ENCODE measurements around the gene CDC5L. TPM values are rescaled to one million over a fixed set of nuclear protein-coding genes. Genes with fewer than 3 reads are reported as not detected.
"Not testable (repeated sequence)": the region's sequence is repeated elsewhere in the genome, so short reads cannot be mapped to it uniquely, and the experiment has no call there.

CDC5L gene
- total RNA-seq, 1 donor from 2014 or later: 28.7 TPM

- H3K4me3 Mint-ChIP-seq: no peak overlapping the region
- DNase-seq (ENCODE audit: extremely low spot score, unreplicated experiment): no peak
- no peak overlapping the region for H3K27ac Mint-ChIP-seq
- H3K4me1 Mint-ChIP-seq (ENCODE audit: unreplicated experiment): peaks cover 6% of the 10 kb centered on the region
- peaks cover 44% of the 10 kb centered on the region for H3K36me3 Mint-ChIP-seq
- peaks cover 14% of the 10 kb centered on the region for H3K9me3 Mint-ChIP-seq
- TF ChIP-seq, protein P1, sequence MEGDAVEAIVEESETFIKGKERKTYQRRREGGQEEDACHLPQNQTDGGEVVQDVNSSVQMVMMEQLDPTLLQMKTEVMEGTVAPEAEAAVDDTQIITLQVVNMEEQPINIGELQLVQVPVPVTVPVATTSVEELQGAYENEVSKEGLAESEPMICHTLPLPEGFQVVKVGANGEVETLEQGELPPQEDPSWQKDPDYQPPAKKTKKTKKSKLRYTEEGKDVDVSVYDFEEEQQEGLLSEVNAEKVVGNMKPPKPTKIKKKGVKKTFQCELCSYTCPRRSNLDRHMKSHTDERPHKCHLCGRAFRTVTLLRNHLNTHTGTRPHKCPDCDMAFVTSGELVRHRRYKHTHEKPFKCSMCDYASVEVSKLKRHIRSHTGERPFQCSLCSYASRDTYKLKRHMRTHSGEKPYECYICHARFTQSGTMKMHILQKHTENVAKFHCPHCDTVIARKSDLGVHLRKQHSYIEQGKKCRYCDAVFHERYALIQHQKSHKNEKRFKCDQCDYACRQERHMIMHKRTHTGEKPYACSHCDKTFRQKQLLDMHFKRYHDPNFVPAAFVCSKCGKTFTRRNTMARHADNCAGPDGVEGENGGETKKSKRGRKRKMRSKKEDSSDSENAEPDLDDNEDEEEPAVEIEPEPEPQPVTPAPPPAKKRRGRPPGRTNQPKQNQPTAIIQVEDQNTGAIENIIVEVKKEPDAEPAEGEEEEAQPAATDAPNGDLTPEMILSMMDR (conservative IDR thresholded peaks at IDR 0.05): no peak
- H3K27me3 Mint-ChIP-seq: no peaks in the 10 kb centered on the region
These were observed 57.3 kb downstream of the CDC5L start for GRCh38 chr6:44444853-44445252.

DNA sequence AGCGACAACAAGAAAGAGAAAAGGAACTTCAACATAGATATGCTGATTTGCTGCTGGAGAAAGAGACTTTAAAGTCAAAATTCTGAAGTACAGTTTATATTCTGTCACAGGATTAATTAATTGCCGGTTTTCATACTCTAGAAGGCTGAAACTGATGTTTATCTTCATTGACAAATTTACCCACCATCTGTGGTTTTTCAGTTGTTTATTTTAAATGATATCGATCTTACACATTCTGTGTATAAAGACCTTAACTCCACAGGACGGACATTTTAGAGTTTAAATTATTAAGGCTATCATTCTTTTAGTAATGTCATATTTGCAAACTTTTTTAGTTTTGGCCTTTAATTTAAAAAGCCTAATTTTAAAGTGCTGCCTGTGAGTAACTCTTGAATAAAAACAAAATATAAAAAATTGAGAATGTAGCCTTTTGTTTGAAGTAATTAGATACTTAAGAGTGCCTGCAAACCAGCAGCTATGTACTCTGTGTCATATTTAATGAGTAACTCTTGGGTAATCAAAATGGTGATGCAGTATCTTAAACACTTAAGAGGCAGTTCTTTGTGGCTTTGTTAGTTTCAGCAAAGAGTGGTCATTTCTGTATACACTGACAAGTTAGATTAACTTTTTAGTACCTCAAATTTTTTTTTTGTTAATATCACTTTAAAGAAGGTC, 59.3 kb downstream of the CDC5L start:
- H3K9me3 Mint-ChIP-seq: peaks cover 6% of the 10 kb centered on the region
- no peak for DNase-seq (ENCODE audit: extremely low spot score, unreplicated experiment)
- TF ChIP-seq, protein P1 (conservative IDR thresholded peaks at IDR 0.05): no peak
- H3K27me3 Mint-ChIP-seq: no peaks in the 10 kb centered on the region
- no peak overlapping the region for H3K4me3 Mint-ChIP-seq
- no peak overlapping the region for H3K27ac Mint-ChIP-seq
- peaks cover 6% of the 10 kb centered on the region for H3K4me1 Mint-ChIP-seq (ENCODE audit: unreplicated experiment)
- peaks cover 40% of the 10 kb centered on the region for H3K36me3 Mint-ChIP-seq

DNA sequence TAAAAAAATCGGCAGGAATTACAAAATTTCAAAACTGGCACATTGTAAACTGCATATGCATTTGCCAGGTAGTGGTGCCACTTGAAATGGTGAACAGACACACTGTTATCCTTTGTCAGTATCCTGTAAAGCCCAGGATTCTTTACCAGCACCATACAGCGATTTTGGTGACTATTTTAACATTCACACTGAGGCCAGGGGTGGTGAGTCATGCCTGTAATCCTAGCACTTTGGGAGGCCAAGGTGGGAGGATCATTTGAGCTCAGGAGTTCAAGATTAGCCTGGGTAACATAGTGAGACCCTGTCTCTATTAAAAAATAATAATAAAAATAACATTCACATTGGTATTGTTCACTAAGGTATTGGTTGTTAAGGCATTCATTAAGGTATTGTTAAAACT, 61.7 kb downstream of the CDC5L start:
- peaks cover 10% of the 10 kb centered on the region for H3K4me1 Mint-ChIP-seq (ENCODE audit: unreplicated experiment)

DNA sequence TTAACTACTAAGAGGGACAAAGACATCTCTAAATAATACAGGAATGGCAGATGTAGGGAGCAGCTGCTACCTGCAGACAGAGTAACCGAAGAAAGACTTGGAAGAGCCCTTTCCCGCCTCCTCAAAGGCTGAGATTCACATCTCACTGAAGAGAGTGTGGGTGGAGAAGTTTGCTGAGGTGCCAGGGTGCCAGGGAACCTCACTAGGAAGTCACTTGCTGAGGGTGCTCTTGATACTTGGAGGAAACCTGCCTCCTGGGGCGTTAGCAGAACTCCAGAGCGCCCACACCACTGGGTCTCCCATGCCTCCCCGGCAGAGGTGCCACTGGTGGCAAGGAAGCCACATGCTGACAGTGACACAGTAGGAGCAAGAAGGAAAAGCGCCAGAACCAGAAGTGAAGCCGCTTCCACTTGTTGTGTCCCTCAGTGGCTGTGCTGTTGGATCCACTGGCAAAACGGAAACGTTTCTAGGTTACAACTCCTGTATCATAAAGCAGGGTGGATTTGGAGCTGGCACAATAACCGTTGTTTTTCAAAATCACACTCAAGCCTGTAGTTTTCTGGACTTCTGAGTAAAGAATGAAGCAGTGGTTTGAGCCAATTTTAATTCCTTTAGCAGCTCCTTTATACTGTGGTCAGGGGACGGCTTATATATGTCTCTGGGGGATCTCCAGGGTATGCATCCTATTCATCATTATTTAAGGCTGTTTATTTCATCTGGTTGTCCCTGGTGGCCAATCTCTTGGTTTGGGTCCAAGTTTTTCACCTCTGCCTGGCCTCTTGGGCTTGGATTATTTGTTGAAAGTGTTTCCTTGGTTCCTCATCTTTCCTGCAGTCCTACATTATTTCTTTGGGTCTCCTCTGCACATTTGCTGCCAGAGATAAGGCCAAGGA, 64.5 kb downstream of the CDC5L start:
- Mint-ChIP-seq H3K36me3 (peaks cover 23% of the 10 kb centered on the region), H3K4me3 (no peak overlapping the region), H3K27ac (no peak overlapping the region), H3K9me3 (no peaks in the 10 kb centered on the region), H3K4me1 (ENCODE audit: unreplicated experiment) (peaks cover 4% of the 10 kb centered on the region), H3K27me3 (peaks cover 3% of the 10 kb centered on the region)
- no peak for DNase-seq (ENCODE audit: extremely low spot score, unreplicated experiment)
- TF ChIP-seq, protein P1 (conservative IDR thresholded peaks at IDR 0.05): no peak

More for the DNA sequence above, 61.7 kb downstream of the CDC5L start:
- not testable (repeated sequence) for H3K27ac Mint-ChIP-seq; H3K27me3 Mint-ChIP-seq; H3K4me3 Mint-ChIP-seq; H3K9me3 Mint-ChIP-seq; DNase-seq (ENCODE audit: extremely low spot score, unreplicated experiment)
- peaks cover 29% of the 10 kb centered on the region for H3K36me3 Mint-ChIP-seq

DNA sequence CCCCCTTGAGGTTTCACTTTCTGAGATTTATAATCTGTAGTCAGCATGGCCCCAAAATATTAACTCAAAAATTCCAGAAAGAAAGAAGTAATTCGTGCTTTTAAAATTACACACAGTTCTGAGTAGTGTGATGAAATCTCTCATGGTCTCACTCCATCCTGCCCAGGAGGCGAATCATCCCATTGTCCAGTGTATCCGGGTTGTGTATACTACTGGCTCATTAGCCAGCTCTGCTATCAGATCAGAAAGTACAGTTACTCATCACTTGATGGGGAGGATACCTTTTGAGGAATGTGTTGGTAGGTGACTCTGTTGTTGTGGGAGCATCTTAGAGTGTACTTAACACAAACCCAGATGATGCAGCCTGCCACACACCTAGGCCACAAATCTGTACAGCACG, 65.2 kb downstream of the CDC5L start:
- TF ChIP-seq, protein P1 (conservative IDR thresholded peaks at IDR 0.05): no peak
- no peak overlapping the region for H3K27ac Mint-ChIP-seq

GRCh38 chr6:44453146-44453545, 65.6 kb downstream of the CDC5L start:
- no peaks in the 10 kb centered on the region for H3K9me3 Mint-ChIP-seq
- H3K36me3 Mint-ChIP-seq: peaks cover 14% of the 10 kb centered on the region
- TF ChIP-seq, protein P1 (conservative IDR thresholded peaks at IDR 0.05): no peak
- no peak overlapping the region for H3K4me3 Mint-ChIP-seq
- H3K27ac Mint-ChIP-seq: no peak overlapping the region
- no peak for DNase-seq (ENCODE audit: extremely low spot score, unreplicated experiment)
- peaks cover 6% of the 10 kb centered on the region for H3K27me3 Mint-ChIP-seq
- H3K4me1 Mint-ChIP-seq (ENCODE audit: unreplicated experiment): peaks cover 4% of the 10 kb centered on the region

More for the DNA sequence above, 65.2 kb downstream of the CDC5L start:
- Mint-ChIP-seq H3K4me3 (no peak overlapping the region), H3K4me1 (ENCODE audit: unreplicated experiment) (peaks cover 4% of the 10 kb centered on the region), H3K9me3 (no peaks in the 10 kb centered on the region), H3K27me3 (peaks cover 3% of the 10 kb centered on the region), H3K36me3 (peaks cover 17% of the 10 kb centered on the region)
- no peak for DNase-seq (ENCODE audit: extremely low spot score, unreplicated experiment)
